Measurements from ENCODE around the gene TMEM233.

- TF ChIP-seq GATA3 (IDR thresholded peaks at IDR 0.05; ENCODE audit: low read depth, low read length): no peak
- TF ChIP-seq GATA2 (IDR thresholded peaks at IDR 0.05; ENCODE audit: low read depth, low read length): no peak
Measured at GRCh38 chr12:119686776-119687175, 93.2 kb downstream of the TMEM233 start.

Measured in SH-SY5Y (cell line).